ENCODE data around the gene ATXN7L2. TPM values are rescaled to one million over a fixed set of nuclear protein-coding genes. Genes with fewer than 3 reads are reported as not detected.

ATXN7L2 gene
- total RNA-seq, 2 experiments from 2014 or later: 11.2 to 13.7 TPM

DNA sequence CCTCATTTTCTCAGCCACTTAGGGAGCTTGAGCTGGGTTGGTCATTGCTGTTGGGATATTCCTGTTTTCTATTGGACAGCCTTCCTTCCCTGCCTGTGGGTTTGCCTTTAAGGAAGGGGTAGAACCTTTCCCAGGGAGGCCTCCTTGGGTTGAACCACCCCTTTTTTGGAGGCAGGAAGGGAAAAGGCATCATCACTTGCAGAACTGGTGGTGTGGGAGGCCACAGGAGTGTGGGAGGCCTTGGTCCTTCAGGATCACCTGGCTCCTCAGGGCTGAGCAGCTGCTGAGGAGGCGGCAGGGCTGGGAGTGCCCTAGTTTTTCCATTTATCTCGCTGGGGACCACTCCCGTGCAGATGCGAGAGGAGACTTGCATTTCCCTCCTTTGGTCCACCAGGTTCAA is 9.5 kb downstream of the ATXN7L2 start:
- Mint-ChIP-seq H3K9me3 (no peaks in the 10 kb centered on the region), H3K27me3 (no peaks in the 10 kb centered on the region), H3K27ac (no peak overlapping the region), H3K36me3 (ENCODE audit: low read depth) (peaks cover 6% of the 10 kb centered on the region), H3K4me1 (ENCODE audit: low read depth) (peaks cover 40% of the 10 kb centered on the region), H3K4me3 (peak overlapping the region; percentile 93)
- no peak for ATAC-seq
- intact Hi-C loops (cut with micrococcal nuclease): no loop called here
- CTCF ChIA-PET: interaction anchor here (0.7 to 40.7 kb wide), 15 partner anchors 9 to 216 kb away, joined by 3 to 1390 read pairs (median 6); partner anchors contain the start of genes AMIGO1, ATXN7L2, GNAI3 and GPR61
- no peak for DNase-seq
- POLR2A ChIA-PET: interaction anchor here (0.7 to 4.1 kb wide), 9 partner anchors 9 to 193 kb away, joined by 3 to 25 read pairs (median 6); partner anchors contain the start of genes AMIGO1, ATXN7L2 and GPR61
- TF ChIP-seq, protein P1, sequence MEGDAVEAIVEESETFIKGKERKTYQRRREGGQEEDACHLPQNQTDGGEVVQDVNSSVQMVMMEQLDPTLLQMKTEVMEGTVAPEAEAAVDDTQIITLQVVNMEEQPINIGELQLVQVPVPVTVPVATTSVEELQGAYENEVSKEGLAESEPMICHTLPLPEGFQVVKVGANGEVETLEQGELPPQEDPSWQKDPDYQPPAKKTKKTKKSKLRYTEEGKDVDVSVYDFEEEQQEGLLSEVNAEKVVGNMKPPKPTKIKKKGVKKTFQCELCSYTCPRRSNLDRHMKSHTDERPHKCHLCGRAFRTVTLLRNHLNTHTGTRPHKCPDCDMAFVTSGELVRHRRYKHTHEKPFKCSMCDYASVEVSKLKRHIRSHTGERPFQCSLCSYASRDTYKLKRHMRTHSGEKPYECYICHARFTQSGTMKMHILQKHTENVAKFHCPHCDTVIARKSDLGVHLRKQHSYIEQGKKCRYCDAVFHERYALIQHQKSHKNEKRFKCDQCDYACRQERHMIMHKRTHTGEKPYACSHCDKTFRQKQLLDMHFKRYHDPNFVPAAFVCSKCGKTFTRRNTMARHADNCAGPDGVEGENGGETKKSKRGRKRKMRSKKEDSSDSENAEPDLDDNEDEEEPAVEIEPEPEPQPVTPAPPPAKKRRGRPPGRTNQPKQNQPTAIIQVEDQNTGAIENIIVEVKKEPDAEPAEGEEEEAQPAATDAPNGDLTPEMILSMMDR (IDR thresholded peaks at IDR 0.05): no peak

DNA sequence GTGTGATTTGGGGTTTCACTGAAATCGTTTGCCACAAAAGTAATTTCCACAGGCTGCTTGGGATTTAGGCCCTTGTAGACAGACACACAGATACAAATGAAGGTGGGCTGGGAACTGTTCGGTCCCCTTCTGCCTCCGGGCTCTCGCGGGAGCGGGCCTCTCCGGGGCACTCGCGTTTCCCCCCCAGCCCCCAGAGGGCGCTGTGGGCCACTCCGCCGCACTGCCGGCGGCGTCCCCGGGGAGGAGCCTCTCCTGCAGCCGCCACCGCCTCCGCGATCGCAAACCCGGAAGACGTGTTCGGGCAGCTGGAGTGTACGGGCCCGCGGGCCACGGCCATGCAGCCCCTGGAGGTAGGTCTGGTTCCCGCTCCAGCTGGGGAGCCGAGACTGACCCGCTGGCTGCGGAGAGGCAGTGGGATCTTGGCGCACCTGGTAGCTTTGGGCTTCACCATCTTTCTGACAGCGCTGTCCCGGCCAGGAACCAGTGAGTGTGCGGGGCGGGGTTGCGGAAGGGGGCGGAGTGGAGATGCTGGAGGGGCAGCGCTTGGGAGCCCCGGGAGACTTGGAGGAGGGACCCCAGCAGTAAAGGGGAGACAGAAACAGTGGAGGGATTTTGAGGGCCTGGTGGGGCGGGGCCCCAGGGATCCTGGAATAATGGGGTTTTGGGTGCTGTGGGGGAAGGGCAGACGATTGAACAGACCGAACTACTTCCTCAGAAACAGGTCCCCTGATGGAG is 10.3 kb downstream of the ATXN7L2 start, which contains the start of gene CYB561D1:
TSS of gene CYB561D1 (plus strand) at position 290 of the 735 bp plus-strand sequence. CDS start at position 336, 46 bp downstream.
- Mint-ChIP-seq H3K27ac (peak within 1 kb of the TSS; percentile 73), H3K9me3 (no peaks in the 10 kb centered on the region), H3K36me3 (ENCODE audit: low read depth) (peaks cover 6% of the 10 kb centered on the region), H3K27me3 (no peaks in the 10 kb centered on the region), H3K4me1 (ENCODE audit: low read depth) (peaks cover 45% of the 10 kb centered on the region), H3K4me3 (peak within 1 kb of the TSS; percentile 93)
- DNase-seq (peak; percentile 89), ATAC-seq (peak; percentile 91)
- TF ChIP-seq, protein P1 (IDR thresholded peaks at IDR 0.05): peak; percentile 88
- ChIA-PET CTCF (interaction anchor here (0.6 to 40.7 kb wide), 23 partner anchors 9 to 492 kb away, joined by 3 to 1390 read pairs (median 5); partner anchors contain the start of genes AMIGO1, ATXN7L2, GNAI3 and GPR61), POLR2A (interaction anchor here (0.6 to 4.1 kb wide), 13 partner anchors 9 to 69 kb away, joined by 3 to 25 read pairs (median 6); partner anchors contain the start of genes AMIGO1, ATXN7L2, GPR61 and PSMA5)
- intact Hi-C loops (cut with micrococcal nuclease): loop anchor here (1.0 kb wide), 1 partner anchor 38 kb away; no protein-coding TSS in a partner anchor

DNA sequence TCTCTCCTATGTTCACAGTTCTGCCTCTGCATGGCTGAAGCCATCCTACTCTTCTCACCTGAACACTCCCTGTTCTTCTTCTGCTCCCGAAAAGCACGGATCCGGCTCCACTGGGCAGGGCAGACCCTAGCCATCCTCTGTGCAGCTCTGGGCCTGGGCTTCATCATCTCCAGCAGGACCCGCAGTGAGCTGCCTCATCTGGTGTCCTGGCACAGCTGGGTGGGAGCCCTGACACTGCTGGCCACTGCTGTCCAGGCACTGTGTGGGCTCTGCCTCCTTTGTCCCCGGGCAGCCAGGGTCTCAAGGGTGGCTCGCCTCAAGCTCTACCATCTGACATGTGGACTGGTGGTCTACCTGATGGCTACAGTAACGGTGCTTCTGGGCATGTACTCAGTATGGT is 12.0 kb downstream of the ATXN7L2 start:
- CTCF ChIA-PET: interaction anchor here (2.5 to 40.7 kb wide), 6 partner anchors 7 to 50 kb away, joined by 10 to 1390 read pairs (median 68); partner anchors contain the start of genes AMIGO1, ATXN7L2 and GPR61
- Mint-ChIP-seq H3K27me3 (no peaks in the 10 kb centered on the region), H3K36me3 (ENCODE audit: low read depth) (peaks cover 7% of the 10 kb centered on the region), H3K4me3 (peak overlapping the region; percentile 34), H3K27ac (no peak overlapping the region), H3K9me3 (no peaks in the 10 kb centered on the region), H3K4me1 (ENCODE audit: low read depth) (peaks cover 58% of the 10 kb centered on the region)
- DNase-seq (no peak), ATAC-seq (no peak)
- TF ChIP-seq, protein P1 (IDR thresholded peaks at IDR 0.05): no peak
- POLR2A ChIA-PET: interaction anchor here (0.7 to 6.9 kb wide), 4 partner anchors 10 to 36 kb away, joined by 3 to 48 read pairs (median 18); partner anchors contain the start of genes AMIGO1 and ATXN7L2
- intact Hi-C loops (cut with micrococcal nuclease): no loop called here

DNA sequence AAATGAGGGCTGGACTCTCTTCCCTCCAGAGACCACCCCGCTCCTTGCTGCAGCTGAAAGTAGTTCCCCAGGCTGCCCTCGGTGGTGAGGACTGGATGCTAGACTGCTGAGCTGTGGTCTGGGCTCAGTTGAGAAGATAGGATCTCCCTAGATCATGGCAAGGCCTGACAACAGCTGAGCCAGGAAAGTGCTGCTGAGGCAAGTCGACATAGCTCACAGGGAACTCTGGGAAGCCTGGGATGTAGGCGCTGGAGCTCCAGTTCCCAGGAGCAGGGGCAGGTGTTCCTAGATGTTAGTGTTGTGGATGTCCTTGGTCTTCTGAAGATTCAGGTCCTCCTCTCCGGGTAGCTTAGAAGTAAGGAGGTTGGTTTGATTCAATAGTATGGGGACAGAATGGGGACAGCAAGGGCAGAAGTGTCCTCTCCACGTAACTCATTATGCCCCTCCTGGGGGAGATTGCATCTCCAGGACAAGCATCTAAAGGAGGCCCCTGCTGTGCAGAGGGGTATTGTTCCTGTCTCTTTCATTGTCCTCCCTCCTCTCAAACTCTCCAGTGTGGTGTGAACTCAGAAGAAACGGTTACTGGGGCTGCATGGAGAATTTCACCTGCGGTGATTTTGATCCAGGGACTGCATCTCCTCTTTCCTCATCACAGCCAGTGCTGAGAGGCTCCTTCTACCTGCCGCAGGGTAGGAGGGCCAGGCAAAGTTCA is 13.9 kb downstream of the ATXN7L2 start:
- H3K4me3 Mint-ChIP-seq: no peak overlapping the region
- POLR2A ChIA-PET: interaction anchor here (0.9 to 6.9 kb wide), 8 partner anchors 9 to 72 kb away, joined by 3 to 48 read pairs (median 8); partner anchors contain the start of genes AMIGO1 and ATXN7L2
- peaks cover 77% of the 10 kb centered on the region for H3K4me1 Mint-ChIP-seq (ENCODE audit: low read depth)
- no peak for DNase-seq
- intact Hi-C loops (cut with micrococcal nuclease): no loop called here
- no peaks in the 10 kb centered on the region for H3K27me3 Mint-ChIP-seq
- no peak for ATAC-seq
- peak overlapping the region; percentile 69 for H3K27ac Mint-ChIP-seq
- no peaks in the 10 kb centered on the region for H3K9me3 Mint-ChIP-seq
- TF ChIP-seq, protein P1 (IDR thresholded peaks at IDR 0.05): no peak
- peaks cover 4% of the 10 kb centered on the region for H3K36me3 Mint-ChIP-seq (ENCODE audit: low read depth)
- CTCF ChIA-PET: interaction anchor here (0.8 to 40.7 kb wide), 14 partner anchors 5 to 234 kb away, joined by 3 to 1390 read pairs (median 12); partner anchors contain the start of genes AMIGO1, ATXN7L2, CYB561D1 and GPR61
